Measurements from ENCODE around the gene SPRY2. TPM values are rescaled to one million over a fixed set of nuclear protein-coding genes. Genes with fewer than 3 reads are reported as not detected.

SPRY2 gene
- total RNA-seq, 2 donors from 2014 or later = 0.21 to 0.22 TPM

DNA sequence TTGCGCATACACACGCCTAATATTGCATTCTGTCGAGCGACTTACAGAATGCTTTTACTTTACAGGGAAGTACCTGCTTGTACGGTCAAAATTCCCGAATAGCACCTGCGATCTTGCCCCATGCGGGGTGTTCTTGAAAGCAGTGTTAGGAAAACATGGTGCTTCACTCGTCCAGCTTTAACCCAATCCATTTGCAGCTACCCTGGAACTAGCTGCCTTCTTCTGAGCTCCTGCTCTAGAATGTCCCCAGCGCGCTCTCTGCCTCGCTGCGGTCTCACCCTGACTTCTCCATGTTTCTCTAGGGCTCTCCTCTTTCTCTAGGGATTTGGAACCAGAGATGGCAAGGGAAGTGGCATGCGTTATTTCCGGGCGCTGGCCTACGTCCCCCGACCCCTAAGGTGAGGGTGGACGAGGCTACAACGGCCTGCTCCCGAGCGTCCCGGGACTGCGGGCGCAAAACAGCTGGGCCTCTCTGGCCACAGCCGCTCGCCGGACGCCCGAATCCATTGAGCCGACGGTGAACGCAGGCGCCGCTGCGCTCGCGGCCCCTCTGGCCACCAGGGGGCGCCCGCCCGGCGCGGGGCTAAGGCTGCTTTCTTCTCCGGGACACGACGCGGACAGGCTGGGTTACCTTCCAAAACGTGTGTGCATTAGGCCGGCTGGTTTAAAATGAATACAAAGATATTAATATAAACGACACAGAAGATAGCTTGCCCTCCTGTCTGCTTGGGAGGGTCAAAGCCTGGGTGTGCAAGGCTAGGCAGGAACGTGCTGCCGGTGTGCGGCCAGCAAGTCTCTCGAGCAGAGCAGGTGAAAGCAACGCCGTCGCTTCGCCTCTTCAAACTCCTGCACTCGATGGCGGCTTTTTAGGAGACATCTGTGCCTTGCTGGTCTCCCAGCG lies 1.8 kb upstream of the SPRY2 start:
- DNase-seq (peak; percentile 73 to 86), ATAC-seq (replicated peaks in 1 of 2) (peak; percentile 69 to 73)
- Mint-ChIP-seq H3K4me1 (ENCODE audit: low read depth) (peaks cover 13% of the 10 kb centered on the region), H3K4me3 (peak overlapping the region; percentile 77 to 84), H3K27me3 (ENCODE audit: low read depth) (peaks cover 46% of the 10 kb centered on the region), H3K36me3 (ENCODE audit: insufficient read depth in 2 of 2) (peaks cover 0 to 1% of the 10 kb centered on the region in 2 donors), H3K27ac (no peak overlapping the region), H3K9me3 (no peaks in the 10 kb centered on the region)

DNA sequence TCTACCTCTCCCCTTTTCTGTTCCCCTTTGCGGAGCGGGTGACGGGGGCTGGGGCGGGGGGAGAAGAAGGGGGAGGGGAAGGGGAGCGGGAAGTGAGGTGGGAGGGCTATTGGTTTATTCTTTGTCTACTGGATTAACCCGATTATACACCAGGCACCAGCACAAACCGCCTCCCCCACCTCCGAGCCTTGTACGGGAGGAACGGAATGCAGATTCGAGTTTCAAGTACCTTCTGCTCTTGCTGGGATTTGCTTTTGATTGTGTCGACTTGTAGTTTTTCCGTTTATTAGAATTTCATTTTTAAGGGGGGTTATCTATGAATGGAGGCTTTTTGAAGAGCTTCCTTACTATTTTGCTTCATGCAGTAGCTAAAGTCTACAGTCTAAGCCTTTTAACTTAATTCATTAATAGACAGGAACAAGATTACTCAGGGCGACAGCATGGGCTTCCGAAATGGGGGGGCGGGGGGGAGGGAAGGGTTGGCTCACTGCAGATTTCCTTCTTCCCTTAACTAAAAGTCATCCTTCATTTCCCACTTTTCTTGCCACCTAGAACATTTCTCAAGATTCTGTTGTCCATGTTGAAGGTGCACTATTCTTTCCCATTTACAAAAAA lies 937 bp upstream of the SPRY2 start:
- no peak for ATAC-seq (replicated peaks in 1 of 2)
- Mint-ChIP-seq H3K27ac (no peak overlapping the region), H3K9me3 (no peaks in the 10 kb centered on the region), H3K27me3 (ENCODE audit: low read depth) (peaks cover 46% of the 10 kb centered on the region), H3K4me1 (ENCODE audit: low read depth) (peaks cover 13% of the 10 kb centered on the region), H3K4me3 (peak overlapping the region; percentile 77 to 84), H3K36me3 (ENCODE audit: insufficient read depth in 2 of 2) (peaks cover 0 to 1% of the 10 kb centered on the region in 2 donors)
- DNase-seq = no peak

DNA sequence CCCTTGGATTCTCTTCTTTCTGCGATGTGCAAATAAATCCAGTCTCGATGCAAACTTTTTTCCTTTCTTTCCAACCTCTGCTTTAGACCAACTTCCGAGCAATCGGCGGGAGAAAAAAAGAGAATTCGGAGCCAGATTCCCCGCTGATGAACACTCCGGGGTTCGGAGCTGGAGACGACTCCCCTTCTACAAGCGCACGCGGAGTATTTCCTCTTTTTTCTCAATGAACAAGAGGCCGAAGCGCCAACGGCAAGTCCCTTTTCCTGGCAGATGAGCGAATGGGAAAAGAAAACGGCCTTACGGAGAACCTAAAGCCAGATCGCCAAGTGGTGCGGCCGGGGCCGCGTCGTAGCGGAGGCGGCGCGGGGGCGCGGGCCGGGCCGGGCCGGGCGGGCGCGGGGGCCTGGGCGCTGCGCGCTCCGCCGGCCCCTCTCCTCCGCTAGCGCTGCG lies 250 bp downstream of the SPRY2 start:
- H3K27ac Mint-ChIP-seq = no peak overlapping the region
- no peaks in the 10 kb centered on the region for H3K9me3 Mint-ChIP-seq
- no peak overlapping the region for H3K4me3 Mint-ChIP-seq
- ATAC-seq (replicated peaks in 1 of 2) = peak; percentile 49 to 55
- peaks cover 0 to 1% of the 10 kb centered on the region in 2 donors for H3K36me3 Mint-ChIP-seq (ENCODE audit: insufficient read depth in 2 of 2)
- peak; percentile 10 for DNase-seq
- H3K4me1 Mint-ChIP-seq (ENCODE audit: low read depth) = peaks cover 13% of the 10 kb centered on the region
- peaks cover 37% of the 10 kb centered on the region for H3K27me3 Mint-ChIP-seq (ENCODE audit: low read depth)

DNA sequence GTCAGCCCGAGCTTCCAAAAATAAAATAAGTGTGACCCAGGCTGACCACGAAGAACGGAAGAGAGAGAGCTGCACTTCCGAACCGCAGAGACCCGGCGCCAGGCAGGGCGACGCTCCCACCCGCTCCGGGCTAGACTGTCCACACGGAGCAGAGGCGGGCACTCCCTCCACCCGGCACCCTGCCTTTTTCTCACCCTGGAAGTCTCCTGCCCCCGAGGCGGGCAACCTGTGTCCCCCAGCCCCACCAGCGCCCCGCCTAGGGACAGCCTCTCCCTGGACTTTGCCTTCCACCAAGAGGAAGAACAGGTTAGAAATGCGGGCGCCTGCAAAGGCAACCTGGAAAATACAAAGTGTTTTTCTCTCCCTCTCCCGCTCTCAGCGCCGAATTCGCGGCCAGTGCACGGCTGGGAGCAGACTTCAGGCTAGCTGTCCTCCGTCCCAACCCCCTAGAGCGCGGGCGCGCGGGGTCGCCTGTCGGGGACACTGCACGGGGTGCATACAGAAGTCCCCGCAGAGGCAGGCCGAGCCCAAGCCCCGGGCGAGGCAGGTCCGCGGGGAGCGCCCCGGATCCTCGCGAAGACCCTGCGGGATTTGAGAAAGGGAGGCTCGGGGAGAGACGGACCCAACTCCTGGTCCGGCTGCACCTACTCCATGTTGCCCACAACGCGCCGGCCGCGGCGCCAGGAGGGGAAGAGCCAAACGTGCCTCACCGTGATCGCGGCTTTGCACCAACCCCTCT lies 845 bp downstream of the SPRY2 start:
- H3K4me1 Mint-ChIP-seq (ENCODE audit: low read depth) = peaks cover 13% of the 10 kb centered on the region
- no peaks in the 10 kb centered on the region for H3K9me3 Mint-ChIP-seq
- no peak overlapping the region for H3K27ac Mint-ChIP-seq
- peak; percentile 6 to 14 for DNase-seq
- H3K27me3 Mint-ChIP-seq (ENCODE audit: low read depth) = peaks cover 31% of the 10 kb centered on the region
- H3K4me3 Mint-ChIP-seq = no peak overlapping the region
- H3K36me3 Mint-ChIP-seq (ENCODE audit: insufficient read depth in 2 of 2) = peaks cover 0 to 1% of the 10 kb centered on the region in 2 donors
- peak; percentile 23 to 24 for ATAC-seq (replicated peaks in 1 of 2)

DNA sequence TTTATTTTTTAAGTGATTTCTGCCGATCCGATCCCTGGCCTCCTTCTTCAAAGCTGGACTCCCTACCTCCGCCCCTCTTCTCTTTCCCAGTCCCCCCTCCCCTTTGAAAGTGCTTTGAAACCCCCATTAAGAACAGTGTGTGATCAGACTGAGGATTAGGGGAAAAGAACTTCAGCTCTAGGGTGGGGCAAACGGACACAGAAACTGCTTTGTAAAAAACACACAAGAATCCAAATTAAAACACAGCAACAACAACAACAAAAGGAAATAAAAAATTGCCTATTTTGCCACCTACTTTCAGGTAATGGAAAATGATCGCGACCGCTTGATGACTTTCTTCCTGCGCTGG lies 1.4 kb downstream of the SPRY2 start:
- no peak overlapping the region for H3K4me3 Mint-ChIP-seq
- no peak for DNase-seq
- no peak overlapping the region for H3K27ac Mint-ChIP-seq
- H3K9me3 Mint-ChIP-seq = no peaks in the 10 kb centered on the region
- H3K4me1 Mint-ChIP-seq (ENCODE audit: low read depth) = peaks cover 15% of the 10 kb centered on the region
- peaks cover 25% of the 10 kb centered on the region for H3K27me3 Mint-ChIP-seq (ENCODE audit: low read depth)
- H3K36me3 Mint-ChIP-seq (ENCODE audit: insufficient read depth in 2 of 2) = peaks cover 0 to 1% of the 10 kb centered on the region in 2 donors
- ATAC-seq (replicated peaks in 1 of 2) = no peak

DNA sequence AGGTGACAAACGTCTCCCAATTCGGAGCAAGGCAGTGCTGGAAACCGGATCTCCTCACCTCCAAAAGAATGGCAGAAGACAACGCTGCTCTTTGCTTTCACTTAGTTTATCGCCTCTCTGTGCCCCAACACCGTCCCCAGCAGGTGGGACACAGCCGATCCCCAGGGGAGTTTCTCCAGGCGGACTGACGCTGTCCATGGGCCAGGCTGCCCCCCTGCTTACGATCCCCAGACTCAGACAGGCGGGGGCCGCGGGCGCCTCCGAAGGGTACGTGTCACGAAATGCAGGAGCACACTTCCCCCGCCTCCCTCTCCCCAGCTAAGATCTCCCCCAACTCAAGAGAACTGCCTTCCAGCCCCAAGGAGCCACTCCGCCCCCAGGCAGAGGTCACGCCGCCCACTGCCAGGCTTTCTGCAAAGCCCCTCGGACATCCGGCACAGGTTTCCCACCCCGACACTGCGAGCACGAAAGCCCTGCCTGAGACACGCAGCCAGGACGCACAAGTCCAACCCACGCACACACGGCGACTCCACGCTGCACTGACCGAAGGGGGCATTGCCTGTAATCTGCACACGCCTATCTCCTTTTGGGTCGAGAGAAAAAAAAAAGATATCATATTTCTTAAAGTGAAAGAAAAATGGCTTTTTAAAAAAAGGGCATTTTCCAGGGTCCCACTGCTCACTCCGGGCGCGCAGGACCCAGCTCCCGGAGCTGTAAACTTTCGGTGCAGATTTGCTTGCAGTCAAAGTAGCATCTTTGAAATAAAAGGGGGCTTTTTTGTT lies 2.0 kb downstream of the SPRY2 start:
- ATAC-seq (replicated peaks in 1 of 2) (peak; percentile 32), DNase-seq (peak; percentile 15 to 41)
- peaks cover 21% of the 10 kb centered on the region for H3K27me3 Mint-ChIP-seq (ENCODE audit: low read depth)
- peaks cover 0 to 1% of the 10 kb centered on the region in 2 donors for H3K36me3 Mint-ChIP-seq (ENCODE audit: insufficient read depth in 2 of 2)
- H3K4me1 Mint-ChIP-seq (ENCODE audit: low read depth) = peaks cover 17% of the 10 kb centered on the region
- H3K4me3 Mint-ChIP-seq = no peak overlapping the region
- H3K27ac Mint-ChIP-seq = no peak overlapping the region
- H3K9me3 Mint-ChIP-seq = no peaks in the 10 kb centered on the region

DNA sequence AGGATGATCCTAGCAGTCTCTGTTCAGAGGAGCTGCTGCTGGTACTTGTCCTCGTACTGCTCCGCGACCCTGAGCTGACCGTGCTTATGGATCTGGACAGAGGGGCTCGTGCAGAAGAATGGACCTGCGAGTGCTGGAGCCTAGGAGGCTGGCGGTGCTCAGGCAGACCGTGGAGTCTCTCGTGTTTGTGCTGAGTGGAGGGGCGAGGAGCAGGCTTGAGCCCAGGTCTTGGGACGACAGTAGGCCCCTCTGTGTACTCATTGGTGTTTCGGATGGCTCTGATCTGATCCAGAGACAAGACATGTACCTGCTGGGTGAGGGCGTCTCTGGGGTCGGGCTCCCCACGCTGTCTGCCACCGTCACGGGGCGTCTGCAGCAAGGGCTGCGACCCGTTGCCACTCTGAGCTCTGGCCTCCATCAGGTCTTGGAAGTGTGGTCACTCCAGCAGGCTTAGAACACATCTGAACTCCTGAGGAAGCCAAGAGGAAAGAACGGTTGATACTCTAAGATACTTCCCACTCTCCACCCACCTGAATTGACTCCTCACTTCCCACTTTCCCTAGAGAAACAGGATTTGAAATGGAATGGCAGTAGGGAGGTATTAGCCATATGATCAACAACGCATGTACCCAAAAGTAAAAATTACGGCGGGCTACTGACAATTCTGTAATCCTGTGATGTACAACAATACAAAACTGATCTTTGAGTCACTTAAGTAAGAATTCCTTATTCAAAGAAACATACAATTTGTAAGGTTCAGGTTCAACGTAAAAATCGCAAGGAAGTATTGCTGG lies 3.4 kb downstream of the SPRY2 start:
- Mint-ChIP-seq H3K27me3 (ENCODE audit: low read depth) (peaks cover 10% of the 10 kb centered on the region), H3K4me1 (ENCODE audit: low read depth) (peaks cover 13% of the 10 kb centered on the region), H3K27ac (no peak overlapping the region), H3K4me3 (no peak overlapping the region), H3K36me3 (ENCODE audit: insufficient read depth in 2 of 2) (peaks cover 0 to 1% of the 10 kb centered on the region in 2 donors), H3K9me3 (no peaks in the 10 kb centered on the region)
- DNase-seq (no peak), ATAC-seq (replicated peaks in 1 of 2) (no peak)

DNA sequence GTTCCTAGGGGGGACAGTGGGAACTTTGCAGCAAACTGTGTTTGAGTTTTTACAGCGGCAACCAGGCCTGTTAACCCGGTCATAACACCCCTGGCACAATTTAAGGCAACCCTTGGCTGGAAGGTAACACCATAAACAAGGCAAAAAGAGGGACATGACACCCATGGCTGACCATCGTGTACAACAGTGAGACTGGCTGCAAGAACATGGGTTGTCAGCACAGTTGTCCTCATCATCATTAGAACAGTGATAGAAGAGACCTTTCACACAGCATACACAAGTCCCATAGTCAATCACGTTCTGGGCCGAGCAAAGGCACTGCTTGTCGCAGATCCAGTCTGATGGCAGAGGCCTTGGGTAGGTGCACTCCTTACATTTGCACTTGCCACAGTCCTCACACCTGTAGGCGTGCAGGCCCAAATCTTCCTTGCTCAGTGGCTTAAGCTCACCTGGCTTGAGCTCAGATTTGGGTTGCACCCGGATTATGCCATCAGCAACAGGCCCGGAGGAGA lies 4.1 kb downstream of the SPRY2 start:
- ATAC-seq (replicated peaks in 1 of 2) (no peak), DNase-seq (no peak)
- H3K9me3 Mint-ChIP-seq = no peaks in the 10 kb centered on the region
- H3K36me3 Mint-ChIP-seq (ENCODE audit: insufficient read depth in 2 of 2) = peaks cover 0 to 1% of the 10 kb centered on the region in 2 donors
- peaks cover 6% of the 10 kb centered on the region for H3K27me3 Mint-ChIP-seq (ENCODE audit: low read depth)
- H3K27ac Mint-ChIP-seq = no peak overlapping the region
- no peak overlapping the region for H3K4me3 Mint-ChIP-seq
- H3K4me1 Mint-ChIP-seq (ENCODE audit: low read depth) = peaks cover 7% of the 10 kb centered on the region

DNA sequence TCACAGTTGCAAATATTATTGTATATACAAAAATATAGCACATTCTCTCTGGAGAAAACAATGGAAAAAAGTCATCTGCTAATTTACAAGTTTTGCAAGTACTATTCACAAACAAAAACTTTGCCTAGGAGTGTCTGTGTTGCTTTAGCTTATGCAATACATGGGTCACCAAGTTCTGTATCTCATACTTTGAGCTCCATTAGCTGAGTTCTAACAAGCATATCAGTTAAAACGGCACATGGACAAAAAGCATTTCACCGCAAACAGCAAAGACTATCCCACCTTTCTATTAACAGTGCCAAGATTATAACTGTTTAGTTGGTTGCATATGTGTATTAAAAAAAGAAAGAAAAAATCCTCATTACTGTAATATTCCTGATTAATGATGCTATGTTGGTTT lies 4.6 kb downstream of the SPRY2 start:
- Mint-ChIP-seq H3K27me3 (ENCODE audit: low read depth) (peaks cover 6% of the 10 kb centered on the region), H3K9me3 (no peaks in the 10 kb centered on the region), H3K36me3 (ENCODE audit: insufficient read depth in 2 of 2) (peaks cover 0 to 1% of the 10 kb centered on the region in 2 donors), H3K4me3 (no peak overlapping the region), H3K4me1 (ENCODE audit: low read depth) (peaks cover 4% of the 10 kb centered on the region), H3K27ac (no peak overlapping the region)
- no peak for ATAC-seq (replicated peaks in 1 of 2)
- no peak for DNase-seq

DNA sequence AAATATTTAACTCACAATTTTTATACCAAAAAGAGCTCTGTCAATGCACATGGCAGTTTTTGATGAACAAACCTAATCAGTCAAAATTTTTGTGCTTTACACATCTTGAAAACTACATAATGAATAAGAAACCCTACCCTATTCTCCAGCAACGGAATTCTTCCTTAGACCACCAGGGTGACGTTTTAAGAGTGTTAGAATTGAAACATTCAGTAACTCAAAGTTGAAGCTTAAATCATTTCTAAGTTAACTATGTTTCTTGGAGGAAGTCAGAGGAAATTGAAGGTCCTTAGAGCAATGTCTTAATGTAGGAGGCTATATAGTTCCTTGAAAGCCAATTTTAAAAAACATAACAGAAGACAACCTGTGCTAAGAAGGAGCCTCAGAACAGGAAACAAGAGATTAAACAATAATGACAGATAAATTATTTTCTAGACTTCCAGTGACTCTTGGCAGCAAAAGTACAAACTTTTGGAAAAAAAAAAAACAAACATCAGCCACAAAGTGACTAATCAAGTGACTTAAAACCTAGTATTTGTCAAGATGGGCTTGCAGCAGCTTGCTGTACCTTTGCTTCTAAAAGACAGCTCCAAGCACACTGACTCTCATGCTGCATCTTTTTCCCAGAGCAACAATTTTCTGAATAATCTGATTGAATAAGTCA lies 6.2 kb downstream of the SPRY2 start:
- Mint-ChIP-seq H3K27me3 (ENCODE audit: low read depth) (no peaks in the 10 kb centered on the region), H3K27ac (no peak overlapping the region), H3K4me1 (ENCODE audit: low read depth) (peaks cover 4% of the 10 kb centered on the region), H3K4me3 (no peak overlapping the region), H3K9me3 (no peaks in the 10 kb centered on the region), H3K36me3 (ENCODE audit: insufficient read depth in 2 of 2) (no peaks in the 10 kb centered on the region)
- ATAC-seq (replicated peaks in 1 of 2) (no peak), DNase-seq (no peak)

DNA sequence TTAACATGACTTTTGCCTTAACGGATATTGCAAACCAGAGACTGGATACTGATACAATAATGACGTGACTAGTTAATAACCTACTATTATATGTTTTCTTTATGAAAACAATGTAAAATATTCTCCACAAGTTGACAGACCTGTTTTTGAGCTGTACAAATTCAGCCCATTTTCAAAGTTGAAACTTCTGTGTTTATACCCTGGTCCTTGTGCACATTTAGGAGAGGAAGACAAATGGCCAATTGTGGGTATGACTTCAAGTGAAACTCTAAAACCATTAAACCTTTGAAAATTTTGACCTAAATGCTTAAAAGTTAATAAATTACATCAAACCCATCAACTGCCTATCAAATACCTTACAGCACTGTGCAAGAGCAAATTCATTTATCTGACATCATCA lies 8.9 kb downstream of the SPRY2 start:
- peaks cover 4% of the 10 kb centered on the region for H3K4me1 Mint-ChIP-seq (ENCODE audit: low read depth)
- no peaks in the 10 kb centered on the region for H3K27me3 Mint-ChIP-seq (ENCODE audit: low read depth)
- ATAC-seq (replicated peaks in 1 of 2) = no peak
- H3K9me3 Mint-ChIP-seq = no peaks in the 10 kb centered on the region
- DNase-seq = no peak
- no peaks in the 10 kb centered on the region for H3K36me3 Mint-ChIP-seq (ENCODE audit: insufficient read depth in 2 of 2)
- no peak overlapping the region for H3K27ac Mint-ChIP-seq
- no peak overlapping the region for H3K4me3 Mint-ChIP-seq

All from activated T-cell treated with anti-CD3 and anti-CD28 coated beads, Interleukin-2, amount 50 U/mL, for 72 hours (primary cell).